GM12874 (cell line): ENCODE measurements around the gene SLC25A36.

Source experiments
- TF ChIP-seq, protein P1 (sequence below): IDR thresholded peaks from 2 replicates; pipeline ENCODE4 v1.5.1; 2011; ENCODE audit warnings: low read depth, mild to moderate bottlenecking, control low read depth, low read length, moderate library complexity; ENCODE audit not compliant: insufficient read depth

The SLC25A36 gene

DNA sequence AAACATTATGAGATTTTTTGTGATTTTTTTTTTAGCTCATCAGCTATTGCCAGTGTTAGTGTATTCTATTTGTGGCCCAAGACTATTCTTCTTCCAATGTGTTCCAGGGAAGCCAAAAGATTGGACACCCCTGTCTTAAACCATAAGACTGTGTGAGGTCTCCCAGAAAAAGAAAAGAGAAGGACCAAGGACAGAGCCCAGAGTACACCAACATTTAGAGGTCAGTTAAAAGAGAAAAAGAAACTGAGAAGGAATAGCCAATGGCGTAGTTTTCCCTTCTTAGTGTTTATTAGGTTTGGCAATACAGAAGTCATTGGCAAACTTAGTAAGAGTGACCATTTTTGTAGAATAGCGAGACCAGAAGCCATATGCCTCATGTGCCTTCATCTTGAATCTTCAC lies 36.1 kb upstream of the SLC25A36 start:
- TF ChIP-seq, protein P1, sequence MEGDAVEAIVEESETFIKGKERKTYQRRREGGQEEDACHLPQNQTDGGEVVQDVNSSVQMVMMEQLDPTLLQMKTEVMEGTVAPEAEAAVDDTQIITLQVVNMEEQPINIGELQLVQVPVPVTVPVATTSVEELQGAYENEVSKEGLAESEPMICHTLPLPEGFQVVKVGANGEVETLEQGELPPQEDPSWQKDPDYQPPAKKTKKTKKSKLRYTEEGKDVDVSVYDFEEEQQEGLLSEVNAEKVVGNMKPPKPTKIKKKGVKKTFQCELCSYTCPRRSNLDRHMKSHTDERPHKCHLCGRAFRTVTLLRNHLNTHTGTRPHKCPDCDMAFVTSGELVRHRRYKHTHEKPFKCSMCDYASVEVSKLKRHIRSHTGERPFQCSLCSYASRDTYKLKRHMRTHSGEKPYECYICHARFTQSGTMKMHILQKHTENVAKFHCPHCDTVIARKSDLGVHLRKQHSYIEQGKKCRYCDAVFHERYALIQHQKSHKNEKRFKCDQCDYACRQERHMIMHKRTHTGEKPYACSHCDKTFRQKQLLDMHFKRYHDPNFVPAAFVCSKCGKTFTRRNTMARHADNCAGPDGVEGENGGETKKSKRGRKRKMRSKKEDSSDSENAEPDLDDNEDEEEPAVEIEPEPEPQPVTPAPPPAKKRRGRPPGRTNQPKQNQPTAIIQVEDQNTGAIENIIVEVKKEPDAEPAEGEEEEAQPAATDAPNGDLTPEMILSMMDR = no peak

DNA sequence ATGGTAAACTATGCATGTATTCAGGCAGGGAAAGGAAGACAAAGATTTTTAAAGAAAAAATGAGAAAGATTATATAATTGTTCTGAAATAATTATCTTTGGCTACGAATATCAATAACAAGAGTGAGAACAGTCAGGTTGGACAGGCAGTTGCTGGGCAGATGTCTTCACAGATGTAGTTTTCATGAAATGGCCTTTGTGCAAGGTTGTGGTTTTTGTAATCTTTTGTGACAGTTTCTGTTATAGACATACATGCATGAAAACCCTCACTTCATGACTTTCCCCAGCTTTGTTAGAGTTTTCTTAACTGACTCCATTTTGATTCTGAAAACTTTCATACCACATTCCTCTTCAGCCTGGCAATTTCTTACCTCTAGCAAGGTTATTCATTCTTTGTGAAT lies 34.9 kb upstream of the SLC25A36 start:
- TF ChIP-seq, protein P1 = no peak

DNA sequence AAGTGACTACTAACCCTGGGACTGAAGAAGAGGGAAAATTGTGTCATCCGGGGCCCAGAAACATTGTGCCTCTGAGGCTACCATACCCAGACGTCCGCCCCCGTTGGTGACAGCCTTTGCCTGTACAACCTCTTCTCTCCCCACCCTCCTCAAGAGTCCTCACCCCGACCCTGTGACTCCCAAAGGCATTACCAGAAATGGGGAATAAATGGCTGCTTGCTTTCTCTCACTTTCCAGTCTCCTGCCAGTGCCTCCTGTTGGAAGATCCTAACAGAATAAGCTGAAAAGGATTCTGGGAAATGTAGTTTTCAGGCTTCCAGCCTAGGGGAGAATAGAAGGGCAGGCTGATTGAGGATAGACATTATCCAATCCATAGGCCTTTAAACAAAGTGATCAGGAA lies 30.8 kb upstream of the SLC25A36 start:
- TF ChIP-seq, protein P1 = no peak

DNA sequence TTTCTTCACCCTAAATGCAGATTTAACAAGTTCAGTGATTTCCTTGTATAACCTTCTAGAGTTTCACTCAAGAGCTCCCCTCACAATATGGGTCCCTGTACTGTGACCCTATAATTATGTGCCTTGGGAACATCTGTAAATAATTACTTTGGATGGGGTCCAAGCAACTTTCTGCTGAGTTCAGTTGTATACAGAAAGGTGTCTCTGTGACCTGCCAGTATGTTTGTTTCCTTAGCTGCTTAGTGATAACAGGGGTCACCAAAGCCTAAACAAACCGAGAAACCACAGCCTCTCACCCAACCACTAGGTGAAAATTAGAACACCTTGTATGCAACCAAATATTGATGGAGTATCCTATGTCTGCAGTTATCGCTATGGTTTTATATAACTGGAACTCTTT lies 29.8 kb upstream of the SLC25A36 start:
- TF ChIP-seq, protein P1 = no peak

DNA sequence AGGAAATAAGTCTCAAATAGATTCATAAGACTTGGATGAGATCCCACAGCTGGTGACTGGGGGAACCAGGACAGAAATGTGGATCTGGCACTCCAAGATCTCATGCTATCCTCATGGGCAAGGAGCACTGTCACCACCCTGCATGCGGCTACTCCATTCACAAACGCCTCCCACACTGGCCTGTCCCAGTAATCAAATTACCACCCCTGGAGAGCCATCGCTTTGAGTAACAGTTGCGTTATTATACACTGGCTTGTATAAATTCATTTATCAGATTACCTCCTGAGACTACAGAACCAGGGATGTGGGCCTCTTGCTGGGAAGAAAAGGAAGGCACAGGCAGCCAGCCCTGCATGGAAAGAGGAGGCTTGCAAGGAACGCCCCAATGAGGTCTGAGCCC lies 27.9 kb upstream of the SLC25A36 start:
- TF ChIP-seq, protein P1 = no peak

DNA sequence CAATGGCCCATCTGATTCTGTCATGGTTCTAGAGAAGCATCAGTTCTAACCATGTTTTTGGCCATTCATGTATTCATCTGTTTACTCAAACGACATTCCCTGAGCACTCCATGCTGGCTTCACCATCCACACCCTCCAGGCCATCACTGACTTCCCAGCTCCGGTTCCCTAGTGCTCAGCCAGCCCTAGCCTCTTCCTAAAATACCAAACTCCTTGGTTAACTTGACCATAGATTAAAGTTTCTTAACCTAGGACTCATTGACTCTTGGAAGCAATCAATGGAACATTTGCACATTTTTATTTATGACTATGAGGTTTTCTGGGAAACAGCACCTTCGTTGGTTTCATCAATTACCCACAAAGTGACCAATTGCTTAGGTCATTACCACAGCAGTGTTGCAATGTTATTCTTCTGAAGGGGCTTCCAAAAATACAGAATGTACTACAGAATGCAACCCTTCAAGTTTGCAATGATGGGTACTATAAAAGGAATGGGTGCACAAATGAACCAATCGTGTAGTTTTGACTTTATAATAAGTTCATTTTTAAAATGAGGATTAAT lies 27.2 kb upstream of the SLC25A36 start:
- TF ChIP-seq, protein P1 = no peak

DNA sequence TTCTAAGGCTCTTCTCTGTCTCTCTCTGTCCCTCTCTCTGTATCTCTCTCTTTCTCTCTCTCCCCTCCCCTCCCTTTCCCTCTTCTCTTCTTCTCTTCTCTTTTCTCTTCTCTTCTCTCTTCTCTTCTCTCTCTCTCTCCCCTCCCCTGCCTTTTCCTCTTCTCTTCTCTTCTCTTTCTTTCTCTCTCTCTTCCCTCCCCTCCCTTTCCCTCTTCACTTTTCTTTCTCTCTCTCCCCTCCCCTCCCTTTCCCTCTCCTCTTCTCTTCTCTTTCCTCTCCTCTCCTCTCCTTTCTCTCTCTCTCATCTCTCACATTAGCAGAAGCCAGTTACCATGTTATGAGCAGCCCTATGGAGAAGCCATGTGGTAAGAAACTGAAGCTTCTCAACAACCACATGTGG lies 25.0 kb upstream of the SLC25A36 start:
- TF ChIP-seq, protein P1 = no peak
